Measurements from ENCODE around the gene GRHL3.

GRHL3 gene

GRCh38 chr1:24318615-24319311 is 394 bp upstream of the GRHL3 start:
- no peak for DNase-seq

GRCh38 chr1:24319962-24320361 is 805 bp downstream of the GRHL3 start:
- no peak for DNase-seq

- DNase-seq, result no peak
These were observed 2.0 kb downstream of the GRHL3 start for GRCh38 chr1:24321126-24321525.

GRCh38 chr1:24321697-24322469 is 2.7 kb downstream of the GRHL3 start:
- DNase-seq, result peak; percentile 56

- no peak for DNase-seq
These were observed 3.5 kb downstream of the GRHL3 start for GRCh38 chr1:24322470-24323177.

GRCh38 chr1:24323281-24323680 is 4.1 kb downstream of the GRHL3 start:
- DNase-seq, result no peak

GRCh38 chr1:24324903-24325302 is 5.7 kb downstream of the GRHL3 start:
- DNase-seq, result no peak

- DNase-seq, result no peak
These were observed 6.7 kb downstream of the GRHL3 start for GRCh38 chr1:24325587-24326449.

- no peak for DNase-seq
These were observed 8.3 kb downstream of the GRHL3 start for GRCh38 chr1:24327486-24327885.

- no peak for DNase-seq
These were observed 8.7 kb downstream of the GRHL3 start for GRCh38 chr1:24327891-24328290.

GRCh38 chr1:24329331-24329730 is 10.2 kb downstream of the GRHL3 start:
- DNase-seq, result no peak

- no peak for DNase-seq
These were observed 10.8 kb downstream of the GRHL3 start for GRCh38 chr1:24329797-24330543.

- DNase-seq, result no peak
These were observed 13.0 kb downstream of the GRHL3 start for GRCh38 chr1:24331961-24332673.

GRCh38 chr1:24336075-24336474 is 16.9 kb downstream of the GRHL3 start:
- DNase-seq, result no peak

GRCh38 chr1:24337455-24337854 is 18.3 kb downstream of the GRHL3 start:
- DNase-seq, result no peak

- no peak for DNase-seq
These were observed 19.3 kb downstream of the GRHL3 start for GRCh38 chr1:24338447-24338846.

GRCh38 chr1:24339996-24340395 is 20.8 kb downstream of the GRHL3 start:
- DNase-seq, result no peak

GRCh38 chr1:24340770-24341169 is 21.6 kb downstream of the GRHL3 start:
- DNase-seq, result no peak

- DNase-seq, result no peak
These were observed 22.1 kb downstream of the GRHL3 start for GRCh38 chr1:24341260-24341659.

- DNase-seq, result no peak
These were observed 24.4 kb downstream of the GRHL3 start for GRCh38 chr1:24343412-24344089.
